OCI-LY3 (cell line): ENCODE data around the gene GFRA1.

Experiments used
- EZH2phosphoT487 ChIP-seq: fragments of 200-600 bp; shearing (Covaris generic); IDR thresholded peaks from 2 replicates; pipeline ENCODE4 v1.6.1; 2018; ENCODE audit warnings: antibody characterized with exemption, mixed run types, low read depth
- TF ChIP-seq, protein P1 (sequence below): fragments of 200-600, 300-600 bp; sonication (generic); IDR thresholded peaks from 2 replicates; pipeline ENCODE4 v1.5.1; 2014; ENCODE audit warnings: antibody characterized with exemption, low read length, low read depth

DNA sequence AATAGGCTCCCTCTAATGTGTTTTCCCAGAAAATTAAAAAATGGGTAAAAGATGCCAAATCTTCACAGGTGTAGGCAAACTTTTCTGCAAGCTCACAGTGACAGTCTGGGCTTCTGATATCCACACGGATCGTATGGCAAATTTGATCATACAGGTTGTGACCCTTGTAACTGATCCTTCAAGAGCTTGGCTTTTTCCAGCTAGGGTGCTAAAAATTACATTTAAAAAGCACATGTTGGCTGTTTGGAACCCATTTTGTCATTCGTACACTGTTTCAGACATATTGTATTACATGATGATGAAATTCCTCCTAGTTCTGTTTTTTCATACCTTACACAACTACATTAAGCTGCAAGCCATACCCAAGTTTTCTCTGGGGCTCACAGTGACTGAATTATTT lies 138.7 kb downstream of the GFRA1 start:
- TF ChIP-seq, protein P1, sequence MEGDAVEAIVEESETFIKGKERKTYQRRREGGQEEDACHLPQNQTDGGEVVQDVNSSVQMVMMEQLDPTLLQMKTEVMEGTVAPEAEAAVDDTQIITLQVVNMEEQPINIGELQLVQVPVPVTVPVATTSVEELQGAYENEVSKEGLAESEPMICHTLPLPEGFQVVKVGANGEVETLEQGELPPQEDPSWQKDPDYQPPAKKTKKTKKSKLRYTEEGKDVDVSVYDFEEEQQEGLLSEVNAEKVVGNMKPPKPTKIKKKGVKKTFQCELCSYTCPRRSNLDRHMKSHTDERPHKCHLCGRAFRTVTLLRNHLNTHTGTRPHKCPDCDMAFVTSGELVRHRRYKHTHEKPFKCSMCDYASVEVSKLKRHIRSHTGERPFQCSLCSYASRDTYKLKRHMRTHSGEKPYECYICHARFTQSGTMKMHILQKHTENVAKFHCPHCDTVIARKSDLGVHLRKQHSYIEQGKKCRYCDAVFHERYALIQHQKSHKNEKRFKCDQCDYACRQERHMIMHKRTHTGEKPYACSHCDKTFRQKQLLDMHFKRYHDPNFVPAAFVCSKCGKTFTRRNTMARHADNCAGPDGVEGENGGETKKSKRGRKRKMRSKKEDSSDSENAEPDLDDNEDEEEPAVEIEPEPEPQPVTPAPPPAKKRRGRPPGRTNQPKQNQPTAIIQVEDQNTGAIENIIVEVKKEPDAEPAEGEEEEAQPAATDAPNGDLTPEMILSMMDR, result no peak
- TF ChIP-seq EZH2phosphoT487, result no peak
